Stimulated activated CD4-positive, alpha-beta T cell treated with anti-CD3 and anti-CD28 coated beads, Interleukin-15, amount 100 ng/mL, for 1 hour (primary cell): ENCODE measurements around the gene AHSA1.
A peak's percentile ranks its signal among the peaks of the same experiment; 100 is the strongest.

Experiments
- DNase-seq, 2 donors: peaks; one replicate each; pipeline ENCODE4 v3.0.0-alpha.2; 2020; ENCODE audit warnings: low read depth in 1 of 2, low spot score in 1 of 2

The AHSA1 gene

GRCh38 chr14:77470224-77470870 lies 12.5 kb downstream of the AHSA1 start:
- DNase-seq: no peak

GRCh38 chr14:77473921-77474320 lies 16.0 kb downstream of the AHSA1 start:
- DNase-seq: no peak

- no peak for DNase-seq
Observed at GRCh38 chr14:77474479-77475177, 16.7 kb downstream of the AHSA1 start.

- no peak for DNase-seq
Observed at GRCh38 chr14:77475432-77476115, 17.7 kb downstream of the AHSA1 start.

GRCh38 chr14:77478029-77478428 lies 20.1 kb downstream of the AHSA1 start:
- no peak for DNase-seq

- no peak for DNase-seq
Observed at GRCh38 chr14:77478796-77479195, 20.9 kb downstream of the AHSA1 start.

GRCh38 chr14:77482422-77482821 lies 24.5 kb downstream of the AHSA1 start:
- DNase-seq: no peak

- no peak for DNase-seq
Observed at GRCh38 chr14:77485256-77485655, 27.4 kb downstream of the AHSA1 start.

GRCh38 chr14:77485901-77486678 lies 28.2 kb downstream of the AHSA1 start:
- no peak for DNase-seq

GRCh38 chr14:77488558-77488957 lies 30.7 kb downstream of the AHSA1 start:
- no peak for DNase-seq

- DNase-seq: no peak
Observed at GRCh38 chr14:77489041-77489440, 31.1 kb downstream of the AHSA1 start.

GRCh38 chr14:77490347-77490986 lies 32.6 kb downstream of the AHSA1 start:
- DNase-seq: no peak

GRCh38 chr14:77491056-77491455 lies 33.2 kb downstream of the AHSA1 start:
- DNase-seq: no peak

GRCh38 chr14:77495334-77495733 lies 37.4 kb downstream of the AHSA1 start:
- no peak for DNase-seq

- DNase-seq: peak in 1 of 2 donors; percentile 33
Observed at GRCh38 chr14:77498120-77498979, 40.5 kb downstream of the AHSA1 start, which contains the start of gene ISM2. Gene ISM2 (minus strand): TSS chr14:77498816. CDS start chr14:77498793, 23 bp downstream.

- DNase-seq: no peak
Observed at GRCh38 chr14:77498984-77499527, 41.2 kb downstream of the AHSA1 start.

- no peak for DNase-seq
Observed at GRCh38 chr14:77502109-77502782, 44.4 kb downstream of the AHSA1 start.

- DNase-seq: no peak
Observed at GRCh38 chr14:77503138-77503537, 45.2 kb downstream of the AHSA1 start.

GRCh38 chr14:77505031-77505430 lies 47.1 kb downstream of the AHSA1 start:
- no peak for DNase-seq
